Thyroid gland (tissue), 4 donors: Measurements from ENCODE around the gene NLRX1.

Source experiments
- POLR2A ChIP-seq, 2 donors: fragments of 450-650 bp; IDR thresholded peaks; one replicate each; pipeline ENCODE4 v1.6.1; 2017; ENCODE audit warnings: antibody characterized with exemption in 2 of 2, mild to moderate bottlenecking in 2 of 2, moderate library complexity in 1 of 2
- TF ChIP-seq, protein P1 (sequence below), 6 experiments: fragments of 200-600 bp in 3 of 6; fragments of 450-650 bp in 3 of 6; sonication (generic) in 3 of 6; IDR thresholded peaks; one replicate each; pipeline ENCODE4 v1.5.1; 2016 to 2019; ENCODE audit warnings: antibody characterized with exemption in 6 of 6, mild to moderate bottlenecking in 2 of 6, inconsistent platforms in 1 of 6, moderate library complexity in 1 of 6

DNA sequence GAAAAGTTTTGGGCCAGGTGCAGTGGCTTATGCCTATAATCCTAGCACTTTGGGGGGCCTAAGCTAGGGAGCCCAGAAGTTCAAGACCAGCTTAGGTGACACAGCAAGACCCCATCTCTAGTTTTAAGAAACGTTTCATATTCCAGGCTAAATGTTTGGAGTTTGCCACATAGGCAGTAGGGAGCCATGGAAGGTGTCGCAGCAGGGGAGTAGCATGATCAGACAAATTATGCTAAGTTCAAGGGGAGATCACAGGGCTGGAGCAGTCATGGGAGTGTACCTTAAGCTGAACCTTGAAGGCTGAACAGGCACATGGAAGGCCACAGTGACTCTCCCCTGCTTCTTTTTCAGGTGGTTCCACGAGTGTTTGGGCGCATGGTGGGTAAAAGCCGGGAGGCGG, 10.8 kb downstream of the NLRX1 start:
- TF ChIP-seq, protein P1, sequence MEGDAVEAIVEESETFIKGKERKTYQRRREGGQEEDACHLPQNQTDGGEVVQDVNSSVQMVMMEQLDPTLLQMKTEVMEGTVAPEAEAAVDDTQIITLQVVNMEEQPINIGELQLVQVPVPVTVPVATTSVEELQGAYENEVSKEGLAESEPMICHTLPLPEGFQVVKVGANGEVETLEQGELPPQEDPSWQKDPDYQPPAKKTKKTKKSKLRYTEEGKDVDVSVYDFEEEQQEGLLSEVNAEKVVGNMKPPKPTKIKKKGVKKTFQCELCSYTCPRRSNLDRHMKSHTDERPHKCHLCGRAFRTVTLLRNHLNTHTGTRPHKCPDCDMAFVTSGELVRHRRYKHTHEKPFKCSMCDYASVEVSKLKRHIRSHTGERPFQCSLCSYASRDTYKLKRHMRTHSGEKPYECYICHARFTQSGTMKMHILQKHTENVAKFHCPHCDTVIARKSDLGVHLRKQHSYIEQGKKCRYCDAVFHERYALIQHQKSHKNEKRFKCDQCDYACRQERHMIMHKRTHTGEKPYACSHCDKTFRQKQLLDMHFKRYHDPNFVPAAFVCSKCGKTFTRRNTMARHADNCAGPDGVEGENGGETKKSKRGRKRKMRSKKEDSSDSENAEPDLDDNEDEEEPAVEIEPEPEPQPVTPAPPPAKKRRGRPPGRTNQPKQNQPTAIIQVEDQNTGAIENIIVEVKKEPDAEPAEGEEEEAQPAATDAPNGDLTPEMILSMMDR (IDR thresholded peaks at IDR 0.05): no peak
- TF ChIP-seq POLR2A (IDR thresholded peaks at IDR 0.05): no peak
